Fibroblast of skin of abdomen (primary cell): Measurements from ENCODE around the gene SOX13.

Experiments
- DNase-seq: peaks from one replicate; pipeline ENCODE4 v3.0.0-alpha.2; 2013

The SOX13 gene

GRCh38 chr1:204065174-204065985 is 7.5 kb upstream of the SOX13 start:
- DNase-seq = no peak

- no peak for DNase-seq
Measured at GRCh38 chr1:204065986-204066300, 7.0 kb upstream of the SOX13 start.

- DNase-seq = no peak
Measured at GRCh38 chr1:204067935-204068334, 5.0 kb upstream of the SOX13 start.

GRCh38 chr1:204069887-204070286 is 3.0 kb upstream of the SOX13 start:
- DNase-seq = no peak

- DNase-seq = no peak
Measured at GRCh38 chr1:204070895-204071294, 2.0 kb upstream of the SOX13 start.

- no peak for DNase-seq
Measured at GRCh38 chr1:204073837-204074273, 940 bp downstream of the SOX13 start.

- peak; percentile 50 for DNase-seq
Measured at GRCh38 chr1:204074274-204075138, 1.6 kb downstream of the SOX13 start.

GRCh38 chr1:204075139-204075521 is 2.2 kb downstream of the SOX13 start:
- no peak for DNase-seq

GRCh38 chr1:204075890-204076846 is 3.3 kb downstream of the SOX13 start:
- no peak for DNase-seq

- no peak for DNase-seq
Measured at GRCh38 chr1:204076891-204077290, 4.0 kb downstream of the SOX13 start.

GRCh38 chr1:204077979-204078696 is 5.2 kb downstream of the SOX13 start:
- DNase-seq = no peak

- no peak for DNase-seq
Measured at GRCh38 chr1:204079608-204079999, 6.7 kb downstream of the SOX13 start.

- DNase-seq = peak; percentile 91
Measured at GRCh38 chr1:204080163-204080903, 7.4 kb downstream of the SOX13 start.

GRCh38 chr1:204081164-204081790 is 8.4 kb downstream of the SOX13 start:
- no peak for DNase-seq

GRCh38 chr1:204081791-204082513 is 9.0 kb downstream of the SOX13 start:
- no peak for DNase-seq

GRCh38 chr1:204083491-204083890 is 10.6 kb downstream of the SOX13 start:
- DNase-seq = no peak

GRCh38 chr1:204084247-204084772 is 11.4 kb downstream of the SOX13 start:
- no peak for DNase-seq

- no peak for DNase-seq
Measured at GRCh38 chr1:204085876-204086275, 13.0 kb downstream of the SOX13 start.

GRCh38 chr1:204087181-204087892 is 14.4 kb downstream of the SOX13 start:
- DNase-seq = no peak
